ENCODE measurements around the gene NLN. TPM values are rescaled to one million over a fixed set of nuclear protein-coding genes. Genes with fewer than 3 reads are reported as not detected.

NLN gene
- total and polyA plus RNA-seq, 2 of the 13 experiments (the other 11 are each of a cell fraction or from before 2014, with no cell fraction given): 11.9 to 36.7 TPM

DNA sequence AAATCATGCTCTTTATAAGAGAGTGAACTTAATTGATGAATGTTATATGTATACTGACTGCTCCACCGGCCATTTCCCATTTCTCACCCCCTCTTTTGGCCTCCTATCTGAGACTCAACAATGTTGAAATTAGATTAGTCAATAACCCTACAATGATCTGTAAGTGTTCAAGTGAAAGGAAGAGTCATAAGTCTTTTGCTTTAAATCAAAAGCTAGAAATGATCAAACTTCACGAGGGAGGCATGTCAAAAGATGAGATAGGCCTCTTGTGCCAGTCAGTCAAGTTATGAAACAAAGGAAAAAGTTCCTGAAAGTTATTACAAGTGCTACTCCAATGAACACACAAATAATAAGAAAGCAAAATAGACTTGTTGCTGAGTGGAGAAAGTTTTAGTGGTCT lies 83.1 kb downstream of the NLN start:
- in situ Hi-C loops (cut with HindIII; ENCODE audit: extremely low pct_ligation_motif_present, low pct_unique_long_range_greater_than_20kb): no loop called here
- ATAC-seq (no peak), FAIRE-seq (no peak), DNase-seq (ENCODE audit: low spot score) (no peak)
- no peak for TF ChIP-seq RFX1 (IDR thresholded peaks at IDR 0.05)
- no peak for TF ChIP-seq ZNF446 (CRISPR knock-in tag; IDR thresholded peaks at IDR 0.05)
- TF ChIP-seq, protein P1, sequence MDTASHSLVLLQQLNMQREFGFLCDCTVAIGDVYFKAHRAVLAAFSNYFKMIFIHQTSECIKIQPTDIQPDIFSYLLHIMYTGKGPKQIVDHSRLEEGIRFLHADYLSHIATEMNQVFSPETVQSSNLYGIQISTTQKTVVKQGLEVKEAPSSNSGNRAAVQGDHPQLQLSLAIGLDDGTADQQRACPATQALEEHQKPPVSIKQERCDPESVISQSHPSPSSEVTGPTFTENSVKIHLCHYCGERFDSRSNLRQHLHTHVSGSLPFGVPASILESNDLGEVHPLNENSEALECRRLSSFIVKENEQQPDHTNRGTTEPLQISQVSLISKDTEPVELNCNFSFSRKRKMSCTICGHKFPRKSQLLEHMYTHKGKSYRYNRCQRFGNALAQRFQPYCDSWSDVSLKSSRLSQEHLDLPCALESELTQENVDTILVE (CRISPR knock-in tag; IDR thresholded peaks at IDR 0.05): no peak
- no peak for TF ChIP-seq ZEB1 (IDR thresholded peaks at IDR 0.05; ENCODE audit: insufficient replicate concordance, low read depth)
- no peak for TF ChIP-seq HOXA9 (CRISPR knock-in tag; IDR thresholded peaks at IDR 0.05; ENCODE audit: borderline replicate concordance)
- no peak for TF ChIP-seq KDM5A (IDR thresholded peaks at IDR 0.05; ENCODE audit: borderline replicate concordance, low read length)
- no peak for TF ChIP-seq RAD51 (IDR thresholded peaks at IDR 0.05; ENCODE audit: borderline replicate concordance)
- TF ChIP-seq, protein P2, sequence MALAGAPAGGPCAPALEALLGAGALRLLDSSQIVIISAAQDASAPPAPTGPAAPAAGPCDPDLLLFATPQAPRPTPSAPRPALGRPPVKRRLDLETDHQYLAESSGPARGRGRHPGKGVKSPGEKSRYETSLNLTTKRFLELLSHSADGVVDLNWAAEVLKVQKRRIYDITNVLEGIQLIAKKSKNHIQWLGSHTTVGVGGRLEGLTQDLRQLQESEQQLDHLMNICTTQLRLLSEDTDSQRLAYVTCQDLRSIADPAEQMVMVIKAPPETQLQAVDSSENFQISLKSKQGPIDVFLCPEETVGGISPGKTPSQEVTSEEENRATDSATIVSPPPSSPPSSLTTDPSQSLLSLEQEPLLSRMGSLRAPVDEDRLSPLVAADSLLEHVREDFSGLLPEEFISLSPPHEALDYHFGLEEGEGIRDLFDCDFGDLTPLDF (CRISPR knock-in tag; IDR thresholded peaks at IDR 0.05): no peak
- TF ChIP-seq, protein P3, sequence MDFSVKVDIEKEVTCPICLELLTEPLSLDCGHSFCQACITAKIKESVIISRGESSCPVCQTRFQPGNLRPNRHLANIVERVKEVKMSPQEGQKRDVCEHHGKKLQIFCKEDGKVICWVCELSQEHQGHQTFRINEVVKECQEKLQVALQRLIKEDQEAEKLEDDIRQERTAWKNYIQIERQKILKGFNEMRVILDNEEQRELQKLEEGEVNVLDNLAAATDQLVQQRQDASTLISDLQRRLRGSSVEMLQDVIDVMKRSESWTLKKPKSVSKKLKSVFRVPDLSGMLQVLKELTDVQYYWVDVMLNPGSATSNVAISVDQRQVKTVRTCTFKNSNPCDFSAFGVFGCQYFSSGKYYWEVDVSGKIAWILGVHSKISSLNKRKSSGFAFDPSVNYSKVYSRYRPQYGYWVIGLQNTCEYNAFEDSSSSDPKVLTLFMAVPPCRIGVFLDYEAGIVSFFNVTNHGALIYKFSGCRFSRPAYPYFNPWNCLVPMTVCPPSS (IDR thresholded peaks at IDR 0.05): no peak
- no peak for TF ChIP-seq ZNF839 (CRISPR knock-in tag; IDR thresholded peaks at IDR 0.05; ENCODE audit: borderline replicate concordance)
- no peak for TF ChIP-seq SAFB2 (CRISPR knock-in tag; IDR thresholded peaks at IDR 0.05; ENCODE audit: borderline replicate concordance, low read depth)
- TF ChIP-seq MAFK (conservative IDR thresholded peaks at IDR 0.05 in 1 of 2, IDR thresholded peaks at IDR 0.05 in 1 of 2; ENCODE audit: low read length in 2 of 2): no peak
- TF ChIP-seq ZNF766 (CRISPR knock-in tag; IDR thresholded peaks at IDR 0.05; ENCODE audit: borderline replicate concordance): no peak
- no peak for TF ChIP-seq ZNF790 (CRISPR knock-in tag; IDR thresholded peaks at IDR 0.05; ENCODE audit: borderline replicate concordance)
- TF ChIP-seq ELF1 (CRISPR knock-in tag; IDR thresholded peaks at IDR 0.05): no peak
- TF ChIP-seq, protein P4, sequence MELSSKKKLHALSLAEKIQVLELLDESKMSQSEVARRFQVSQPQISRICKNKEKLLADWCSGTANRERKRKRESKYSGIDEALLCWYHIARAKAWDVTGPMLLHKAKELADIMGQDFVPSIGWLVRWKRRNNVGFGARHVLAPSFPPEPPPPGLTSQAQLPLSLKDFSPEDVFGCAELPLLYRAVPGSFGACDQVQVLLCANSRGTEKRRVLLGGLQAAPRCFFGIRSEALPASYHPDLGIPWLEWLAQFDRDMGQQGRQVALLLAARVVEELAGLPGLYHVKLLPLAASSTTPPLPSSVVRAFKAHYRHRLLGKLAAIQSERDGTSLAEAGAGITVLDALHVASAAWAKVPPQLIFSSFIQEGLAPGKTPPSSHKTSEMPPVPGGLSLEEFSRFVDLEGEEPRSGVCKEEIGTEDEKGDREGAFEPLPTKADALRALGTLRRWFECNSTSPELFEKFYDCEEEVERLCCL (CRISPR knock-in tag; IDR thresholded peaks at IDR 0.05; ENCODE audit: borderline replicate concordance): no peak
- TF ChIP-seq, protein P5, sequence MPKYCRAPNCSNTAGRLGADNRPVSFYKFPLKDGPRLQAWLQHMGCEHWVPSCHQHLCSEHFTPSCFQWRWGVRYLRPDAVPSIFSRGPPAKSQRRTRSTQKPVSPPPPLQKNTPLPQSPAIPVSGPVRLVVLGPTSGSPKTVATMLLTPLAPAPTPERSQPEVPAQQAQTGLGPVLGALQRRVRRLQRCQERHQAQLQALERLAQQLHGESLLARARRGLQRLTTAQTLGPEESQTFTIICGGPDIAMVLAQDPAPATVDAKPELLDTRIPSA (CRISPR knock-in tag; IDR thresholded peaks at IDR 0.05; ENCODE audit: borderline replicate concordance): no peak
- Histone ChIP-seq H3K9ac (ENCODE audit: insufficient read depth, low read depth, low read length) (no peak overlapping the region), H3K36me3 (replicated peaks in 1 of 2; ENCODE audit: control insufficient read depth in 1 of 2, insufficient read depth in 2 of 2, low read length in 2 of 2) (peaks cover 1 to 3% of the 10 kb centered on the region in 2 experiments; a peak in 3 of 5 replicates), H4K20me1 (ENCODE audit: insufficient read depth, low read length) (no peaks in the 10 kb centered on the region), H3K9me3 (ENCODE audit: low read length) (no peaks in the 10 kb centered on the region), H2AFZ (ENCODE audit: low read length) (no peak overlapping the region), H3K79me2 (ENCODE audit: insufficient read depth, low read length) (no peaks in the 10 kb centered on the region), H3K27me3 (ENCODE audit: control insufficient read depth in 1 of 2, insufficient read depth in 2 of 2, low read length in 2 of 2) (no peaks in the 10 kb centered on the region), H3K4me1 (ENCODE audit: insufficient read depth, low read length) (no peaks in the 10 kb centered on the region), H3K4me3 (replicated peaks in 1 of 3; ENCODE audit: insufficient read depth in 1 of 3, low read depth in 2 of 3, low read length in 3 of 3) (no peak overlapping the region), H3K27ac (ENCODE audit: extremely low read length, insufficient read depth, low read length) (no peak overlapping the region), H3K4me2 (ENCODE audit: low read depth, low read length) (no peak overlapping the region)
- intact Hi-C loops (cut with micrococcal nuclease; ENCODE audit: unreplicated experiment): no loop called here
- 96% methylated on average over 2 of the region's 2 CpGs for WGBS (ENCODE audit: low lambda C conversion rate)
- no TSS peak for BruUV-seq (replicated peaks)
- ChIA-PET POLR2A (no interaction called here), CTCF (ENCODE audit: low intra/inter-chr PET ratio, low total read pairs) (no interaction called here)

All from HepG2 (cell line).